ENCODE measurements around the gene NDUFA11.
"Not testable (repeated sequence)": the region's sequence is repeated elsewhere in the genome, so short reads cannot be mapped to it uniquely, and the experiment has no call there.

NDUFA11 gene

GRCh38 chr19:5880196-5880595 is 23.4 kb downstream of the NDUFA11 start:
- no peak overlapping the region for H3K4me3 ChIP-seq (ENCODE audit: low read length)

GRCh38 chr19:5877882-5878281 is 25.7 kb downstream of the NDUFA11 start:
- no peak overlapping the region for H3K4me3 ChIP-seq (ENCODE audit: low read length)
- no peak for TF ChIP-seq ZNF274 (IDR thresholded peaks at IDR 0.05; ENCODE audit: low read depth, low read length)

More at GRCh38 chr19:5880196-5880595, 23.4 kb downstream of the NDUFA11 start:
- TF ChIP-seq ZNF274 (IDR thresholded peaks at IDR 0.05; ENCODE audit: low read depth, low read length) = no peak

GRCh38 chr19:5877427-5877826 is 26.2 kb downstream of the NDUFA11 start:
- H3K4me3 ChIP-seq (ENCODE audit: low read length) = no peak overlapping the region
- TF ChIP-seq ZNF274 (IDR thresholded peaks at IDR 0.05; ENCODE audit: low read depth, low read length) = no peak

GRCh38 chr19:5874496-5874895 is 29.1 kb downstream of the NDUFA11 start:
- not testable (repeated sequence) for H3K4me3 ChIP-seq (ENCODE audit: low read length)

- TF ChIP-seq ZNF274 (IDR thresholded peaks at IDR 0.05; ENCODE audit: low read depth, low read length) = no peak
Measured at GRCh38 chr19:5873617-5874199, 29.9 kb downstream of the NDUFA11 start.

GRCh38 chr19:5870986-5871394 is 32.6 kb downstream of the NDUFA11 start:
- TF ChIP-seq ZNF274 (IDR thresholded peaks at IDR 0.05; ENCODE audit: low read depth, low read length) = no peak
- no peak overlapping the region for H3K4me3 ChIP-seq (ENCODE audit: low read length)

More at GRCh38 chr19:5873617-5874199, 29.9 kb downstream of the NDUFA11 start:
- no peak overlapping the region for H3K4me3 ChIP-seq (ENCODE audit: low read length)

GRCh38 chr19:5867201-5868136 is 36.1 kb downstream of the NDUFA11 start:
- no peak overlapping the region for H3K4me3 ChIP-seq (ENCODE audit: low read length)
- TF ChIP-seq ZNF274 (IDR thresholded peaks at IDR 0.05; ENCODE audit: low read depth, low read length) = no peak

- H3K4me3 ChIP-seq (ENCODE audit: low read length) = no peak overlapping the region
- no peak for TF ChIP-seq ZNF274 (IDR thresholded peaks at IDR 0.05; ENCODE audit: low read depth, low read length)
Measured at GRCh38 chr19:5865772-5866171, 37.8 kb downstream of the NDUFA11 start.

GRCh38 chr19:5864725-5865486 is 38.7 kb downstream of the NDUFA11 start:
- H3K4me3 ChIP-seq (ENCODE audit: low read length) = no peak overlapping the region

GRCh38 chr19:5864013-5864720 is 39.4 kb downstream of the NDUFA11 start:
- TF ChIP-seq ZNF274 (IDR thresholded peaks at IDR 0.05; ENCODE audit: low read depth, low read length) = no peak
- no peak overlapping the region for H3K4me3 ChIP-seq (ENCODE audit: low read length)

More at GRCh38 chr19:5864725-5865486, 38.7 kb downstream of the NDUFA11 start:
- TF ChIP-seq ZNF274 (IDR thresholded peaks at IDR 0.05; ENCODE audit: low read depth, low read length) = no peak

- no peak for TF ChIP-seq ZNF274 (IDR thresholded peaks at IDR 0.05; ENCODE audit: low read depth, low read length)
- no peak overlapping the region for H3K4me3 ChIP-seq (ENCODE audit: low read length)
Measured at GRCh38 chr19:5863030-5863665, 40.4 kb downstream of the NDUFA11 start.

- no peak overlapping the region for H3K4me3 ChIP-seq (ENCODE audit: low read length)
- no peak for TF ChIP-seq ZNF274 (IDR thresholded peaks at IDR 0.05; ENCODE audit: low read depth, low read length)
Measured at GRCh38 chr19:5857203-5858081, 46.1 kb downstream of the NDUFA11 start.

GRCh38 chr19:5855151-5855550 is 48.4 kb downstream of the NDUFA11 start:
- not testable (repeated sequence) for H3K4me3 ChIP-seq (ENCODE audit: low read length)

- not testable (repeated sequence) for H3K4me3 ChIP-seq (ENCODE audit: low read length)
Measured at GRCh38 chr19:5854121-5854520, 49.5 kb downstream of the NDUFA11 start.
